Karpas-422 (cell line): ENCODE measurements around the gene LYRM7. TPM values are rescaled to one million over a fixed set of nuclear protein-coding genes. Genes with fewer than 3 reads are reported as not detected.
"Not testable (repeated sequence)": the region's sequence is repeated elsewhere in the genome, so short reads cannot be mapped to it uniquely, and the experiment has no call there.

Experiments used
- DNase-seq: peaks from one replicate; pipeline ENCODE4 v3.0.0-alpha.2; 2015
- H2AFZ ChIP-seq: fragments of 200-600 bp; sonication (generic); 2 replicates; pipeline ENCODE4 v1.6.1; 2014; ENCODE audit warnings: antibody characterized with exemption, low read length, mixed read lengths
- H3K27ac ChIP-seq: fragments of 200-600 bp; sonication (generic); 2 replicates; pipeline ENCODE4 v1.5.1; 2014; ENCODE audit warnings: mild to moderate bottlenecking, low read length, moderate library complexity
- H3K27me3 ChIP-seq: fragments of 200-600 bp; sonication (generic); 2 replicates; pipeline ENCODE4 v1.6.1; 2014; ENCODE audit warnings: low read length, mixed read lengths
- H3K36me3 ChIP-seq: fragments of 200-600 bp; sonication (generic); 2 replicates; pipeline ENCODE4 v1.6.1; 2014; ENCODE audit warnings: low read length, mixed read lengths; ENCODE audit not compliant: insufficient read depth
- H3K4me1 ChIP-seq: fragments of 200-600 bp; sonication (generic); 2 replicates; pipeline ENCODE4 v1.6.1; 2014; ENCODE audit warnings: mild to moderate bottlenecking, low read length, mixed read lengths
- H3K4me2 ChIP-seq: fragments of 200-600 bp; sonication (generic); 2 replicates; pipeline ENCODE4 v1.6.1; 2014; ENCODE audit warnings: low read length, low read depth, mild to moderate bottlenecking; ENCODE audit not compliant: poor library complexity, severe bottlenecking
- H3K4me3 ChIP-seq: fragments of 200-600 bp; sonication (generic); 2 replicates; pipeline ENCODE4 v1.5.1; 2014; ENCODE audit warnings: mild to moderate bottlenecking, antibody characterized with exemption, low read length, mixed read lengths
- H3K79me2 ChIP-seq: fragments of 200-600 bp; sonication (generic); 2 replicates; pipeline ENCODE4 v1.6.1; 2014; ENCODE audit warnings: mild to moderate bottlenecking, low read length, mixed read lengths
- H3K9ac ChIP-seq: fragments of 200-600 bp; sonication (generic); 2 replicates; pipeline ENCODE4 v1.6.0; 2014; ENCODE audit warnings: low read length
- H3K9me2 ChIP-seq: fragments of 200-600 bp; sonication (generic), shearing (Covaris generic); replicated peaks from 2 replicates; pipeline ENCODE4 v1.6.0; 2014; ENCODE audit warnings: mild to moderate bottlenecking, low read length, moderate library complexity; ENCODE audit not compliant: insufficient read depth
- H3K9me3 ChIP-seq: fragments of 300-700, 200-600 bp; sonication (generic); 2 replicates; pipeline ENCODE4 v1.6.1; 2014; ENCODE audit warnings: low read length, mixed read lengths
- H4K20me1 ChIP-seq: fragments of 200-600 bp; sonication (generic); 2 replicates; pipeline ENCODE4 v1.6.1; 2014; ENCODE audit warnings: mild to moderate bottlenecking, antibody characterized with exemption, low read length, low read depth; ENCODE audit not compliant: insufficient read depth
- total RNA-seq: library from RNA; depleted of rRNA; stranded (reverse); fragments of >200 nt; shearing (Covaris generic); gene quantifications from 2 replicates; pipeline ENCODE4 v1.2.3, GENCODE V29; 2014; ENCODE audit warnings: low replicate concordance; rRNA removed

The LYRM7 gene
- 18.8 and 28.4 TPM in 2 replicates for total RNA-seq

DNA sequence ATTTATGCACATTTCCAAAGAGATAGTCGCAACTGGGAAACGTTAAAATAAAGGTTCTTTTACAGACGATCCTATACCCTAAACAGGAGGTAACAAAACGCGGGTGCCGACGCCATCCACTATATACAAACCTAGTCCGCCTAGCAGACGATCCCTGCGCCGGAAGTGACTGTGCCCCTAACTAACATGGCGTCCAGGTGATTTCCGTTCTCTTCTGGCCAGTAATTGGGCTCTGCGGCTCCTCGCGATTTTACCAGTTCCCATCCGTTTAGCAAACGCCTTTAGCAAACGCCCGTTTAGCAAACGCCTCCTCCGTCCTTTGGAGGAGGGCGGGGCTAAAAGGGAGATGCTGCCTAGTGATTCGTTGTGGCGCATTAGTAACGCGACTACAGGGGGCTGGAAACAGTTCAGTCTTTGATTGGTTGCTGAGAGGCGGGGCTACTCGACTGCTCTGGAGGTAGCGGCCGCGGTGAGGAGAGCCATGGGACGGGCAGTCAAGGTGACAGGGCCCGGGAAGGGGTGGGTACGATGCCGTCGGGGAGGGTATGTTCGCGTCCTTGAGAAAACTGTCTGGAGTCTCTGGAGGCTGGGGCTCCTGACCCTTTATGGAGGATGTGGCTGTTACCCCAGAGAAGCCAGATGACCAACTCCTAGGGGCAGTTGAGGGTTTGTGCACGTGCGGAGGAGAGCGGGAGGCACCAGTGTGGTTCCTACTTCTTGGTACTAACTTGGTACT is at the start of gene LYRM7:
LYRM7 (plus strand) TSS at position 405 of the 736 bp plus-strand sequence; CDS start at position 482, 77 bp downstream.
- Histone ChIP-seq H3K27ac (peak within 1 kb of the TSS; percentile 85), H3K9me3 (no peaks in the 10 kb centered on the region), H3K4me1 (peaks cover 37% of the 10 kb centered on the region), H3K79me2 (peaks cover 41% of the 10 kb centered on the region), H3K4me2 (peak within 1 kb of the TSS; percentile 97), H2AFZ (no peak within 1 kb of the TSS), H3K4me3 (peak within 1 kb of the TSS; percentile 89), H3K9ac (peak within 1 kb of the TSS; percentile 82), H4K20me1 (no peaks in the 10 kb centered on the region), H3K9me2 (no peaks in the 10 kb centered on the region), H3K36me3 (no peaks in the 10 kb centered on the region), H3K27me3 (no peaks in the 10 kb centered on the region)
- DNase-seq: peak; percentile 100

DNA sequence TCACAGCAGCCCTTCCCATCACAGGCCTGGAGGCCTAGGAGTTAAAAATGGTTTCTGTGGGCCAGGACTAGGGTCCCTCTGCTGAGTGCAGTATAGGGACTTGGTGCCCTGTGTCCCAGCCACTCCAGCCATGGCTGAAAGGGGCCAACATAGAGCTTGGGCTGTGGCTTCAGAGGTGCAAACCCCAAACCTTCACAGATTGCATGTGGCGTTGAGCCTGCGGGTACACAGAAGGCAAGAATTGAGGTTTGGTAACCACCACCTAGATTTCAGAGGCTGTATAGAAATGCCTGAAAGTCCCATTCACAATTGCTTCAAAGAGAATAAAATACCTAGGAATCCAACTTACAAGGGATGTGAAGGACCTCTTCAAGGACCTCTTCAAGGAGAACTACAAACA is 43.5 kb upstream of the LYRM7 start:
- H3K9me3 ChIP-seq, H3K27ac ChIP-seq: not testable (repeated sequence)

DNA sequence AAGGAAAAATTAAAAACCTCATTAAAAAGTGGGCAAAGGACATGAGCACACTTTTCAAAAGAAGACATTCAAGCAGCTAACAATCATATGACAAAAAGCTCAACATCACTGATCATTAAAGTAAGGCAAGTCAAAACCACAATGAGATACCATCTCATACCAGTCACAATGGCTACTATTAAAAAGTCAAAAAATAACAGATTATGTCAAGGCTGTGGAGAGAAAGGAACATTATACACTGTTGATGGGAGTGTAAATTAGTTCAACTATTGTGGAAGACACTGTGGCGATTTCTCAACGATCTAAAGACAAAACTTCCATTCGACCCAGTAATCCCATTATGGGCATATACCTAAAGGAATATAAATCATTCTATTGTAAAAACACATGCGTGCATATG is 41.4 kb upstream of the LYRM7 start:
- H2AFZ ChIP-seq: no peak overlapping the region
- no peaks in the 10 kb centered on the region for H3K79me2 ChIP-seq

More for the DNA sequence above, 43.5 kb upstream of the LYRM7 start:
- H3K9ac ChIP-seq, H4K20me1 ChIP-seq, H3K27me3 ChIP-seq, H3K4me3 ChIP-seq, H3K4me2 ChIP-seq, H3K79me2 ChIP-seq, H2AFZ ChIP-seq, H3K36me3 ChIP-seq, DNase-seq, H3K4me1 ChIP-seq, H3K9me2 ChIP-seq: not testable (repeated sequence)

DNA sequence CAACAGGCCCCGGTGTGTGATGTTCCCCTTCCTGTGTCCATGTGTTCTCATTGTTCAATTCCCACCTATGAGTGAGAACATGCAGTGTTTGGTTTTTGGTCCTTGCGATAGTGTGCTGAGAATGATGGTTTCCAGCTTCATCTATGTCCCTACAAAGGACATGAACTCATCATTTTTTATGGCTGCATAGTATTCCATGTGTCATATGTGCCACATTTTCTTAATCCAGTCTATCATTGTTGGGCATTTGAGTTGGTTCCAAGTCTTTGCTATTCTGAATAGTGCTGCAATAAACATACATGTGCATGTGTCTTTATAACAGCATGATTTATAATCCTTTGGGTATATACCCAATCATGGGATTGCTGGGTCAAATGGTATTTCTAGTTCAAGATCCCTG is 37.7 kb upstream of the LYRM7 start:
- H3K79me2 ChIP-seq, H3K4me1 ChIP-seq, H3K27me3 ChIP-seq, H2AFZ ChIP-seq, DNase-seq, H3K27ac ChIP-seq, H4K20me1 ChIP-seq, H3K9me3 ChIP-seq, H3K9me2 ChIP-seq, H3K36me3 ChIP-seq, H3K4me3 ChIP-seq, H3K4me2 ChIP-seq, H3K9ac ChIP-seq: not testable (repeated sequence)

More for the DNA sequence above, 41.4 kb upstream of the LYRM7 start:
- Histone ChIP-seq H3K36me3 (no peaks in the 10 kb centered on the region), H3K27ac (no peak overlapping the region), H3K4me3 (no peak overlapping the region), H3K4me2 (no peak overlapping the region), H3K9me3 (no peaks in the 10 kb centered on the region), H3K4me1 (no peaks in the 10 kb centered on the region), H3K9ac (no peak overlapping the region), H4K20me1 (no peaks in the 10 kb centered on the region), H3K27me3 (no peaks in the 10 kb centered on the region), H3K9me2 (no peaks in the 10 kb centered on the region)
- no peak for DNase-seq

DNA sequence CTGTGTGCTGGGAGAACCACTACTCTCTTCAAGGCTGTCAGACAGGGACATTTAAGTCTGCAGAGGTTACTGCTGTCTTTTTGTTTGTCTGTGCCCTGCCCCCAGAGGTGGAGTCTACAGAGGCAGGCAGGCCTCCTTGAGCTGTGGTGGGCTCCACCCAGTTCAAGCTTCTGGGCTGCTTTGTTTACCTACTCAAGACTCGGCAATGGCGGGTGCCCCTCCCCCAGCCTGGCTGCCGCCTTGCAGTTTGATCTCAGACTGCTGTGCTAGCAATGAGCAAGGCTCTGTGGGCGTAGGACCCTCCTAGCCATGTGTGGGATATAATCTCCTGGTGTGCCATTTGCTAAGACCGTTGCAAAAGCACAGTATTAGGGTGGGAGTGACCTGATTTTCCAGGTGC is 32.3 kb upstream of the LYRM7 start:
- not testable (repeated sequence) for H3K4me3 ChIP-seq, H3K79me2 ChIP-seq, H3K27me3 ChIP-seq, H3K9me3 ChIP-seq, H3K4me1 ChIP-seq, H3K27ac ChIP-seq, H3K36me3 ChIP-seq, H3K9me2 ChIP-seq, H4K20me1 ChIP-seq, H3K9ac ChIP-seq, DNase-seq, H2AFZ ChIP-seq, H3K4me2 ChIP-seq

DNA sequence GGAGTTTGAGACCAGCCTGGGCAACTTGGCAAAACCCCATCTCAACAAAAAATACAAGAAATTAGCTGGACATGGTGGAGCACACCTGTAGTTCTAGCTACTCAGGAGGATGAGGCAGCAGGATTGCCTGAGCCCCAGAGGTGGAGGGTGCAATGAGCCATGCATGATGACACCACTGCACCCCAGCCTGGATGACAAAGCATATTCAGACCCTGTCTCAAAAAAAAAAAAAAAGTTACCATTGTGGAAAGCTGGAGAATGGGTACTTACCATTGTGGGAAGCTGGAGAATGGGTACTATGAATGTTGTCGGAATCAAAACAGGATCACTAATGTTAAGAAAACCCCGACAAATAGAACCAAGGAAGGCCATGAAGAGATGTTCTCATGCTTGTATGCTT is 31.4 kb upstream of the LYRM7 start:
- H3K27me3 ChIP-seq: no peaks in the 10 kb centered on the region
- H3K4me3 ChIP-seq: no peak overlapping the region
- H3K9me2 ChIP-seq: no peaks in the 10 kb centered on the region
- H3K27ac ChIP-seq: no peak overlapping the region
- H3K9ac ChIP-seq: no peak overlapping the region
- H3K4me2 ChIP-seq: no peak overlapping the region
- H4K20me1 ChIP-seq: no peaks in the 10 kb centered on the region
- H3K36me3 ChIP-seq: no peaks in the 10 kb centered on the region
- no peaks in the 10 kb centered on the region for H3K79me2 ChIP-seq
- no peak for DNase-seq
- no peak overlapping the region for H2AFZ ChIP-seq
- no peaks in the 10 kb centered on the region for H3K4me1 ChIP-seq
- no peaks in the 10 kb centered on the region for H3K9me3 ChIP-seq

DNA sequence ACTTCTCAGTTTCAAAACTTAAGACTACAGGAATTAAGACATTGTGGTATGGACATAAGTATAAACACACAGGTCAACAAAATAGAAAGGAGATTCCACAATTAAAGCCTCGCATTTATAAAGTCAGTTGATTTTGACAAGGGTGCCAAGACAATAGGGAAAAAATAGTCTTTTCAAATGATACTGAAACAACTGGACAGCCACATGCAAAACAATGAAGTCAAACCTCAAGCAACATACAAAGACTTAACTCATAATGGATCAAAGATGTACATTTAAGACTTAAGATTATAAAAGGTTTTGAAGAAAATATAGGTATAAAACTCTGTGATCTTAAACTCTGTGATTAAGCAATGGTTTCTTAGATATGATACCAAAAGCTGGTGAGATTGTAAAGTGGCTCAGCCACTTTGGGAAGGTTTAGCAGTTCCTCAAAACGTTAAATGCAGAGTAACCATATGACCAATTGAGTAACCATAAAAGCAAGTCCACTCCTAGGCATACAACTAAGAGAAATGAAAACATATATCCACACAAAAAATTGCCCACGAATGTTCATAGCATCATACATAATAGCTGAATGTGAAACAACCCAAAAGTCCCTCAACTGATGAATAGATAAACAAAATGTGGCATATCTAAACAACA is 27.6 kb upstream of the LYRM7 start:
- Histone ChIP-seq H3K27ac (no peak overlapping the region), H4K20me1 (no peaks in the 10 kb centered on the region), H3K9ac (no peak overlapping the region), H3K36me3 (no peaks in the 10 kb centered on the region), H2AFZ (no peak overlapping the region), H3K79me2 (no peaks in the 10 kb centered on the region), H3K4me3 (no peak overlapping the region), H3K27me3 (no peaks in the 10 kb centered on the region), H3K9me2 (no peaks in the 10 kb centered on the region), H3K4me2 (no peak overlapping the region), H3K9me3 (no peaks in the 10 kb centered on the region), H3K4me1 (no peaks in the 10 kb centered on the region)
- DNase-seq: no peak

DNA sequence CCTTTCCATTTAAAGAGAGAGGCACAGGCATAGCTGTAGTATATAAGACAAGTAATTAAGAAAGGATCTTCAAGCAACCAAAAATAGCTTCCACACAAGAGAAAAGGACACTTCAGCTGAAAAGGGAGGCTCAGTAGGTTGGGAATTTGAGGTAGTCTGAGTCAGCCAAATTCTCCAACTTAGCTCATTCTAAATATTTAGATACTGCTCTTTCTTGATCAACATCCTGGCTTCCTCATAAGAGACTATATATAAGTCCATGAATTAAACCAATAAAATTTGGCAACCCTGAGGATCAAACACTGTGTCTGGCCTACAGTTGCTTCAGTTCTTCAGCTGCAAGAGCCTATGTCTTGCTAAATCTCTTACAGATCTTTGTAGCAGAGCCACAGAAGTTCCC is 23.5 kb upstream of the LYRM7 start:
- DNase-seq: no peak

More for the DNA sequence above, 23.5 kb upstream of the LYRM7 start:
- Histone ChIP-seq H3K36me3 (no peaks in the 10 kb centered on the region), H4K20me1 (no peaks in the 10 kb centered on the region), H3K4me3 (no peak overlapping the region), H3K27me3 (no peaks in the 10 kb centered on the region), H3K4me1 (no peaks in the 10 kb centered on the region), H3K79me2 (no peaks in the 10 kb centered on the region), H2AFZ (no peak overlapping the region), H3K9me3 (no peaks in the 10 kb centered on the region), H3K27ac (no peak overlapping the region), H3K9me2 (no peaks in the 10 kb centered on the region), H3K9ac (no peak overlapping the region), H3K4me2 (no peak overlapping the region)
